B cell (primary cell): ENCODE measurements around the gene MARK2. TPM values are rescaled to one million over a fixed set of nuclear protein-coding genes. Genes with fewer than 3 reads are reported as not detected.
A peak's percentile ranks its signal among the peaks of the same experiment; 100 is the strongest.

Experiments used
- ATAC-seq: fragments of 200-7000 bp; cut with Tn5 transposase; one replicate; pipeline ENCODE4 v1.10.0; 2021; ENCODE audit warnings: low read depth, mild to moderate bottlenecking, moderate number of reproducible peaks, moderate library complexity
- CTCF ChIA-PET: fragments of 350-600 bp; sonication (Branson Sonifier 250); formaldehyde crosslinking; loops from one replicate; lab custom pipeline; 2021; ENCODE audit warnings: antibody characterized with exemption, inconsistent platforms; lab: Charles Lee
- POLR2A ChIA-PET: fragments of 350-600 bp; sonication (Branson Sonifier 250); formaldehyde crosslinking; loops from one replicate; lab custom pipeline; 2021; ENCODE audit warnings: antibody characterized with exemption; lab: Charles Lee
- DNase-seq: peaks from one replicate; pipeline ENCODE4 v3.0.0; 2013
- H2AFZ ChIP-seq: 2 replicates; pipeline ENCODE4 v1.6.1; 2012; ENCODE audit warnings: mild to moderate bottlenecking, low read depth, low read length; ENCODE audit not compliant: insufficient read depth, poor library complexity, severe bottlenecking
- H3K27ac ChIP-seq, 2 donors: 1 replicate in 1 of 2; 2 replicates in 1 of 2; pipeline ENCODE4 v1.5.1; 2012 to 2013; ENCODE audit warnings: low read length in 2 of 2, mild to moderate bottlenecking in 2 of 2, moderate library complexity in 1 of 2
- H3K27me3 ChIP-seq, 4 experiments: fragments of 200-600 bp in 1 of 4; sonication (generic) in 1 of 4; replicated peaks in 1 of 4; 1 replicate in 2 of 4; 2 replicates in 2 of 4; pipeline versions ENCODE4 v1.6.1 to v1.7.0; 2013 to 2016; ENCODE audit warnings: low read length in 3 of 4, mild to moderate bottlenecking in 2 of 4, mixed read lengths in 1 of 4, moderate library complexity in 1 of 4; ENCODE audit not compliant: insufficient read depth in 4 of 4, control insufficient read depth in 3 of 4; ENCODE audit errors: control extremely low read depth in 1 of 4
- H3K36me3 ChIP-seq, 2 experiments: replicated peaks in 1 of 2; 1 replicate in 1 of 2; 2 replicates in 1 of 2; pipeline versions ENCODE4 v1.6.1 to v1.7.1; 2013; ENCODE audit warnings: low read length in 1 of 2; ENCODE audit not compliant: insufficient read depth in 2 of 2, control insufficient read depth in 1 of 2; ENCODE audit errors: control extremely low read depth in 1 of 2, extremely low read depth in 1 of 2
- H3K4me1 ChIP-seq, 2 donors: fragments of 200-600 bp in 1 of 2; sonication (generic) in 1 of 2; 1 replicate in 1 of 2; 2 replicates in 1 of 2; pipeline versions ENCODE4 v1.5.1 to v1.6.1; 2013 to 2017; ENCODE audit warnings: low read length in 2 of 2; ENCODE audit not compliant: control insufficient read depth in 2 of 2, insufficient read depth in 2 of 2
- H3K4me2 ChIP-seq: replicated peaks from 2 replicates; pipeline ENCODE3; 2012; ENCODE audit warnings: mild to moderate bottlenecking, low read depth, low read length; ENCODE audit not compliant: poor library complexity, severe bottlenecking
- H3K4me3 ChIP-seq, 5 experiments: fragments of 200-600 bp in 1 of 5; sonication (generic) in 1 of 5; 1 replicate in 3 of 5; 2 replicates in 2 of 5; pipeline versions ENCODE4 v1.5.1 to v1.7.0; 2011 to 2016; ENCODE audit warnings: low read length in 4 of 5, mild to moderate bottlenecking in 4 of 5, low read depth in 2 of 5, control low read depth in 1 of 5, moderate library complexity in 1 of 5; ENCODE audit not compliant: insufficient read depth in 1 of 5; ENCODE audit errors: control extremely low read depth in 1 of 5, extremely low read depth in 1 of 5
- H3K79me2 ChIP-seq: fragments of 200-600 bp; sonication (generic); one replicate; pipeline ENCODE4 v1.6.0; 2016; ENCODE audit warnings: low read length; ENCODE audit not compliant: control insufficient read depth, insufficient read depth
- H3K9ac ChIP-seq: fragments of 200-600 bp; sonication (generic); 2 replicates; pipeline ENCODE4 v1.6.1; 2017; ENCODE audit warnings: mild to moderate bottlenecking, low read length, moderate library complexity
- H3K9me3 ChIP-seq, 3 donors: one replicate each; pipeline versions ENCODE4 v1.6.1 to v1.7.1; 2013; ENCODE audit warnings: low read length in 2 of 3; ENCODE audit not compliant: control insufficient read depth in 2 of 3, insufficient read depth in 1 of 3; ENCODE audit errors: control extremely low read depth in 1 of 3
- H4K20me1 ChIP-seq: 2 replicates; pipeline ENCODE4 v1.6.0; 2012; ENCODE audit warnings: mild to moderate bottlenecking, low read length; ENCODE audit not compliant: insufficient read depth, control insufficient read depth, poor library complexity, severe bottlenecking
- H3K27ac Mint-ChIP-seq: one replicate; pipeline ENCODE4 v1.8.0; 2021; ENCODE audit warnings: mixed read lengths
- H3K27me3 Mint-ChIP-seq: one replicate; pipeline ENCODE4 v1.8.0; 2021; ENCODE audit warnings: mixed read lengths
- H3K4me1 Mint-ChIP-seq: one replicate; pipeline ENCODE4 v1.8.0; 2021; ENCODE audit warnings: mixed read lengths
- H3K4me3 Mint-ChIP-seq: one replicate; pipeline ENCODE4 v1.8.0; 2021; ENCODE audit warnings: mixed read lengths
- H3K9me3 Mint-ChIP-seq: one replicate; pipeline ENCODE4 v1.8.0; 2022; ENCODE audit warnings: mixed read lengths; ENCODE audit not compliant: insufficient read depth
- EZH2 ChIP-seq: IDR thresholded peaks from 2 replicates; pipeline ENCODE4 v1.6.1; 2012; ENCODE audit warnings: borderline replicate concordance, low read depth, mild to moderate bottlenecking, moderate library complexity, low read length; ENCODE audit not compliant: insufficient read depth, poor library complexity, severe bottlenecking
- WGBS: methylation state at CpG from one replicate; pipeline ENCODE4 v1.1.5; 2013; ENCODE audit warnings: missing lambda C conversion rate; ENCODE audit not compliant: insufficient coverage; 5-methylcytosine and 5-hydroxymethylcytosine counted together
- intact Hi-C: fragments of 100-400 bp; cut with micrococcal nuclease; formaldehyde crosslinking; loops from one replicate; pipeline ENCODE4 v1.10.0; 2022
- polyA plus RNA-seq: library from polyadenylated mRNA; depleted of rRNA; stranded (reverse); fragments of >200 nt; gene quantifications from 2 replicates; pipeline ENCODE4 v1.2.3, GENCODE V29; 2012
- total RNA-seq, 2 donors: library from RNA; stranded (reverse); fragments of 120-200 nt in 1 of 2; gene quantifications; 1 replicate in 1 of 2; 2 replicates in 1 of 2; pipeline versions ENCODE4 v1.2.3 to v1.2.4, GENCODE V29; 2013 to 2022
- TF ChIP-seq, protein P1 (sequence below): fragments of 200-600 bp; IDR thresholded peaks from one replicate; pipeline ENCODE4 v1.8.0; 2022; ENCODE audit warnings: antibody characterized with exemption, mild to moderate bottlenecking

The MARK2 gene
- total and polyA plus RNA-seq, 2 donors (not counting 1 experiment from before 2014, with no cell fraction given) = 47.2 to 58.1 TPM

- Histone ChIP-seq H3K27ac (peak overlapping the region in 1 of 2 donors; percentile 24), H3K27me3 (no peaks in the 10 kb centered on the region), H3K9me3 (no peaks in the 10 kb centered on the region), H3K9ac (no peak overlapping the region), H3K4me1 (peaks cover 53 to 68% of the 10 kb centered on the region in 2 donors), H4K20me1 (peaks cover 85% of the 10 kb centered on the region), H3K4me3 (no peak overlapping the region), H3K4me2 (peak overlapping the region; percentile 14), H3K79me2 (peaks cover 98% of the 10 kb centered on the region), H3K36me3 (peaks cover 0 to 40% of the 10 kb centered on the region in 2 experiments), H2AFZ (no peak overlapping the region)
- Mint-ChIP-seq H3K9me3 (no peaks in the 10 kb centered on the region), H3K4me3 (peak overlapping the region; percentile 32), H3K27ac (peak overlapping the region; percentile 37), H3K4me1 (peaks cover 72% of the 10 kb centered on the region), H3K27me3 (no peaks in the 10 kb centered on the region)
- ChIA-PET POLR2A (no interaction called here), CTCF (interaction anchor here (0.6 to 1.5 kb wide), 2 partner anchors 10 to 41 kb away, joined by 4 to 5 read pairs; no protein-coding TSS in a partner anchor)
- no peak for DNase-seq
- WGBS = 44% methylated on average over 9 of the region's 9 CpGs
- intact Hi-C loops = no loop called here
- TF ChIP-seq, protein P1, sequence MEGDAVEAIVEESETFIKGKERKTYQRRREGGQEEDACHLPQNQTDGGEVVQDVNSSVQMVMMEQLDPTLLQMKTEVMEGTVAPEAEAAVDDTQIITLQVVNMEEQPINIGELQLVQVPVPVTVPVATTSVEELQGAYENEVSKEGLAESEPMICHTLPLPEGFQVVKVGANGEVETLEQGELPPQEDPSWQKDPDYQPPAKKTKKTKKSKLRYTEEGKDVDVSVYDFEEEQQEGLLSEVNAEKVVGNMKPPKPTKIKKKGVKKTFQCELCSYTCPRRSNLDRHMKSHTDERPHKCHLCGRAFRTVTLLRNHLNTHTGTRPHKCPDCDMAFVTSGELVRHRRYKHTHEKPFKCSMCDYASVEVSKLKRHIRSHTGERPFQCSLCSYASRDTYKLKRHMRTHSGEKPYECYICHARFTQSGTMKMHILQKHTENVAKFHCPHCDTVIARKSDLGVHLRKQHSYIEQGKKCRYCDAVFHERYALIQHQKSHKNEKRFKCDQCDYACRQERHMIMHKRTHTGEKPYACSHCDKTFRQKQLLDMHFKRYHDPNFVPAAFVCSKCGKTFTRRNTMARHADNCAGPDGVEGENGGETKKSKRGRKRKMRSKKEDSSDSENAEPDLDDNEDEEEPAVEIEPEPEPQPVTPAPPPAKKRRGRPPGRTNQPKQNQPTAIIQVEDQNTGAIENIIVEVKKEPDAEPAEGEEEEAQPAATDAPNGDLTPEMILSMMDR = no peak
- no peak for ATAC-seq
These were observed 29.6 kb downstream of the MARK2 start for GRCh38 chr11:63868399-63869064.

DNA sequence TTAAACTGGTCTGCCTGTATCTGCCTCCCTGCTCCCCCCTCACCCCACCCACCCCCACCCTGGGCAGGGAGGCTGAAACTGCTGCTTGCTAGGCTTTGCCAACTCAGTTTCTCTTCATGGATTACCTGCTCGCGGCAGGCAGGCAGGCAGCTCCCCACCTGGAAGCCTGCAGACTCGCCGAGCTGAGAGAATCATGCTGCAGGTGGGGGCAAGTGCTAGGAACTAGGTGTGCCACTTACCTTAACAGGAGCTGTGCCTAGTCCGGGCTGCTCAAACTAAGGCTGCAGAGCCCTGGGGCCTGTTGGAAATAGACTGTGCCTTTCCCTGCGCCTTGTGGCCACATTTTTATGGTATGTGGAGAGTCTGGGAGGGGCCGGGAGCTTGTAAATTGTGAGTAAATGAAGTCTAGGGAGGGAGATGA lies 30.3 kb downstream of the MARK2 start:
- no peaks in the 10 kb centered on the region for H3K9me3 Mint-ChIP-seq
- H3K9me3 ChIP-seq = no peaks in the 10 kb centered on the region
- peaks cover 99% of the 10 kb centered on the region for H3K79me2 ChIP-seq
- intact Hi-C loops = no loop called here
- H3K36me3 ChIP-seq = peaks cover 0 to 38% of the 10 kb centered on the region in 2 experiments
- TF ChIP-seq EZH2 = no peak
- TF ChIP-seq, protein P1 = no peak
- no peaks in the 10 kb centered on the region for H3K27me3 Mint-ChIP-seq
- H3K27me3 ChIP-seq = no peaks in the 10 kb centered on the region
- peaks cover 53 to 70% of the 10 kb centered on the region in 2 donors for H3K4me1 ChIP-seq
- ATAC-seq (no peak), DNase-seq (no peak)
- POLR2A ChIA-PET = no interaction called here
- no peak overlapping the region for H2AFZ ChIP-seq
- peak overlapping the region; percentile 38 for H3K4me2 ChIP-seq
- CTCF ChIA-PET = interaction anchor here (1.3 to 1.5 kb wide), 2 partner anchors 9 to 32 kb away, joined by 4 to 5 read pairs; no protein-coding TSS in a partner anchor
- WGBS = 92% methylated on average over 7 of the region's 7 CpGs
- H3K4me3 ChIP-seq = no peak overlapping the region
- H3K4me1 Mint-ChIP-seq = peaks cover 73% of the 10 kb centered on the region
- peaks cover 92% of the 10 kb centered on the region for H4K20me1 ChIP-seq
- H3K27ac ChIP-seq = peak overlapping the region in 1 of 2 donors; percentile 60
- H3K9ac ChIP-seq = no peak overlapping the region
- peak overlapping the region; percentile 29 for H3K4me3 Mint-ChIP-seq
- H3K27ac Mint-ChIP-seq = peak overlapping the region; percentile 56
